GM21423 (cell line): Measurements from ENCODE around the gene CFAP46.
"Not testable (repeated sequence)": the region's sequence is repeated elsewhere in the genome, so short reads cannot be mapped to it uniquely, and the experiment has no call there.

Experiments
- ATAC-seq: cut with Tn5 transposase; IDR thresholded peaks from one replicate; pipeline ENCODE4 v1.9.1; 2021; ENCODE audit warnings: mild to moderate bottlenecking, moderate library complexity; ENCODE audit not compliant: unreplicated experiment

CFAP46 gene

GRCh38 chr10:132929480-132929879 lies 12.9 kb downstream of the CFAP46 start:
- ATAC-seq = no peak

- ATAC-seq = no peak
Observed at GRCh38 chr10:132928261-132928660, 14.1 kb downstream of the CFAP46 start.

- no peak for ATAC-seq
Observed at GRCh38 chr10:132927824-132928223, 14.5 kb downstream of the CFAP46 start.

- no peak for ATAC-seq
Observed at GRCh38 chr10:132926777-132927650, 15.4 kb downstream of the CFAP46 start.

- no peak for ATAC-seq
Observed at GRCh38 chr10:132926070-132926469, 16.3 kb downstream of the CFAP46 start.

- ATAC-seq = no peak
Observed at GRCh38 chr10:132925614-132926013, 16.8 kb downstream of the CFAP46 start.

GRCh38 chr10:132925071-132925561 lies 17.3 kb downstream of the CFAP46 start:
- no peak for ATAC-seq

GRCh38 chr10:132924046-132924952 lies 18.1 kb downstream of the CFAP46 start:
- no peak for ATAC-seq

- not testable (repeated sequence) for ATAC-seq
Observed at GRCh38 chr10:132923384-132923783, 19.0 kb downstream of the CFAP46 start.

- ATAC-seq = no peak
Observed at GRCh38 chr10:132922872-132923271, 19.5 kb downstream of the CFAP46 start.

GRCh38 chr10:132921818-132922807 lies 20.3 kb downstream of the CFAP46 start:
- no peak for ATAC-seq

- ATAC-seq = no peak
Observed at GRCh38 chr10:132921086-132921485, 21.3 kb downstream of the CFAP46 start.

GRCh38 chr10:132920101-132920925 lies 22.1 kb downstream of the CFAP46 start:
- no peak for ATAC-seq

- no peak for ATAC-seq
Observed at GRCh38 chr10:132919374-132920100, 22.8 kb downstream of the CFAP46 start.

GRCh38 chr10:132918617-132919373 lies 23.6 kb downstream of the CFAP46 start:
- ATAC-seq = no peak

GRCh38 chr10:132918264-132918616 lies 24.1 kb downstream of the CFAP46 start:
- ATAC-seq = no peak

- no peak for ATAC-seq
Observed at GRCh38 chr10:132916956-132917666, 25.3 kb downstream of the CFAP46 start.
